MG63 (cell line): ENCODE data around the gene MED29. TPM values are rescaled to one million over a fixed set of nuclear protein-coding genes. Genes with fewer than 3 reads are reported as not detected.
A peak's percentile ranks its signal among the peaks of the same experiment; 100 is the strongest.

Source experiments
- DNase-seq: peaks from one replicate; pipeline ENCODE4 v3.0.0-alpha.2; 2020
- H3K27me3 ChIP-seq: fragments of 250-450 bp; sonication (Bioruptor Pico); 2 replicates; pipeline ENCODE4 v1.5.1; 2020; ENCODE audit warnings: mild to moderate bottlenecking, moderate library complexity
- H3K36me3 ChIP-seq: fragments of 250-450 bp; sonication (Bioruptor Pico); 2 replicates; pipeline ENCODE4 v1.5.1; 2020; ENCODE audit warnings: mild to moderate bottlenecking, moderate library complexity
- H3K4me3 ChIP-seq: fragments of 250-450 bp; sonication (Bioruptor Pico); 2 replicates; pipeline ENCODE4 v1.5.1; 2020; ENCODE audit warnings: mild to moderate bottlenecking, moderate library complexity
- H3K9me3 ChIP-seq: fragments of 250-450 bp; sonication (Bioruptor Pico); 2 replicates; pipeline ENCODE4 v1.5.1; 2020; ENCODE audit warnings: mild to moderate bottlenecking, moderate library complexity
- total RNA-seq: library from RNA; depleted of rRNA; stranded (reverse); fragments of >200 nt; shearing (Covaris generic); gene quantifications from 2 replicates; pipeline ENCODE4 v1.2.3, GENCODE V29; 2014; ENCODE audit warnings: low replicate concordance; rRNA removed

MED29 gene, protein sequence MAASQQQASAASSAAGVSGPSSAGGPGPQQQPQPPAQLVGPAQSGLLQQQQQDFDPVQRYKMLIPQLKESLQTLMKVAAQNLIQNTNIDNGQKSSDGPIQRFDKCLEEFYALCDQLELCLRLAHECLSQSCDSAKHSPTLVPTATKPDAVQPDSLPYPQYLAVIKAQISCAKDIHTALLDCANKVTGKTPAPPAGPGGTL
- total RNA-seq: 18.1 and 26.5 TPM in 2 replicates

DNA sequence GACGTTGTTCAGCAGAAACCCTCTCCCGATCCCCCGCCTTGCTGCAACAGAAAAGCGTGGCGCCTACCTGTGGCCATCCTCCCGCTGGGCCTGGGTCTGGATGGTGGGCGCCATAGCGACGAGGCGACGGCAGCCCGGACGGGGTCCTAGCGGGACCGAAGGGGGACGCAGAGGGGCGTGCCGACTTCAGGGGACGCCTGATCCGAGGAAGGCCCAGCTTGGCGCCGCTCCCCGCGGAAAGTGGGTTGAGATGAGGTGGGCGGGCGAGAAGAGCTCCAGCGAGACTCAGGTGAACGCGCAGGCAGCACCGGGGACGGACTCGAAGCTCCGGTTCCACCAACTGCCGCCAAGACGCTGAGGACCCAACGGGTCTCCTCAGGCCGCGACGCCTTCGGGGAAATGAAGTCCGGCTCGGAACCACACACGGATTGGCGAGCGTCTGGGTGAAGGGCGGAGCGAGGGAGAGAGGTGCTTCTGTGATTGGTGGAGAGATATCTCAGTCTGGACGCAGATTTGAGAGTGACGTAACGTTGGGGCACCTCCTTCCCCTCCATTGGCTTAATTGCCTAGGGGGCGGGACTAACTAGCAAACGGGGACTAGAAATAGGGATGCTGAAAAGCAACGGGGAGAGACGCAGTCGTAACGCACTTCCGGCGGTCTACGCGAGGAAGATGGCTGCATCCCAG, at the start of gene MED29, which contains the start of gene PAF1:
MED29 (plus strand) TSS at position 628 of the 687 bp plus-strand sequence; CDS start at position 673, 45 bp downstream.
PAF1 (minus strand) TSS at position 356 of the 687 bp plus-strand sequence; CDS start at position 114, 242 bp downstream.
- H3K9me3 ChIP-seq: no peaks in the 10 kb centered on the region
- peak within 1 kb of the TSS; percentile 98 for H3K4me3 ChIP-seq
- no peaks in the 10 kb centered on the region for H3K27me3 ChIP-seq
- peak; percentile 98 for DNase-seq
- peaks cover 52% of the 10 kb centered on the region for H3K36me3 ChIP-seq

DNA sequence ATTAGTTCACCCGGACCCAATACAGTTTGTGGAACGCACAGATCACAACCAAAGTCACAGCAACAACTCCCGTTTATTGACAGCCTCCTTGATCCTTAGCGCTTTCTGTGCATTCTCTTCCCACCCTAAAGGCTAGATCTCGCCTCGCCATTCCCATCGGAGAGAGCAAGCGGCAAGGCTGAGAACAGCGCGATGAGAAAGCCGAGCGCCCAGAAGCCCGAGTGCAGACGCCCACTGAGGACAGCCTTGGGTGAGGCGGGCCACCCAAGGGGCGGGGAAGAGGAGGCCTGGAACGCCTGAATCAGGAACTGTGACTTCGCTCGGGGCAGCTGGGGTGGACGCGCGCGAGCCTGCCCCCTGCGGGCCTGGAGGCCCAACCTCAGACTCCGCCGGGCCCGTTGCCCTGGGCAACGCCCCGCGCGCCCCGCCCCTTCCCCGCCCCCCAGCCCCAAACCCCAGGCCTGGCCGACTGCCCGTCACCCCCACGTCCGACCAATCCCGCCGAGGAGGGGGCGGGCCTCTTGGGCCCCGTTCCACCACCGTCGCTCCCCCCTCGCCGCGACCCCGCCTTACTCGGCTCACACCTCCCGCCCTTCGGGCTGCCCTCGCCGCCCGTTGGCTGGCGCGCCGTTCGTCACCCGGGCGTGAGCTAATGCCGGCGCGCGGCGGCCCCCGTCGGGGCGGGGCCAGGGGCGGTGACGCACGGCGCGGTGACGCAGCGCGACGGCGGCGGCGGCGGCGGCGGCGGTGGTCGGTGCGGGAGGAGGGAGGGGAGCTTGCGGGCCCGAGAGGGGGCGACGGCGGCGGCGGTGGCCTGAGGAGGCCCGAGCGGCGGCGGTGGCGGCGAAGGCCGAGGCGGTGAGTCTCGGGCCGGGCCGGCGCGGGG, 49.2 kb upstream of the MED29 start, which contains the start of gene SAMD4B:
SAMD4B (plus strand) TSS at position 703 of the 886 bp plus-strand sequence. CDS start 14,473 bp downstream, outside the sequence.
- peak within 1 kb of the TSS; percentile 92 for H3K4me3 ChIP-seq

DNA sequence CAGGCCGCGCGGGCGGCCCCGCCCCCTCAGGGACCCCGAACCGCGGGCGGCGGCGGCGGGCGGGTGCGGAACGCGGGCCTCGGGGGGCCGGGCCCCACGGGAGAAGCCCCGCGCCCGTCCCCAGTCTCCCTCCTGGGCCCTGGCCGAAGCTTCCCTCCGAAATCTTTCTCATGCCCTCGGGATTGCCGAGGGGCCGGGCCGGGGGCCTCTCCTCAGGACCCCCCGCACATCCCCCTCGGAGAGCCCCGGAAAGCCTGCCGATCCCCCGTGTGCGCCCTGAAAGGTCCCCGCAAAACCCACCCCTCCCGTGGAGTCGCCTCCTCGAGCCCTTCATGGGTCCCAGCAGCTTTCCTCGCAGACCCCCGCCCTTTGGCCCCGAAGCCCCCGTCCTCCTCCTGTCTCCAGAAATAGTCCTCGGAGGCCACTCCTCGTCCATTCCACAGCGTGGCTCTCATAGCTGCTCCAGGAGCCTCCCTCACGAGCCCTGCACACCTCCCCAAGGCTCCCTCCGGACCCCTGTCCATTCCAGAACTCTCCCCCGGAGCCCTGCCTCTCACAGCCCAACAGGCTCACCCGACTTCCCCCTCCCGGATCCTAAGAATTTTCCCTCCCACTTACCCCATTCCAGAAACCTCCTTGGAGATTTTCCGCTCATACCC, 48.4 kb upstream of the MED29 start:
- DNase-seq: no peak
- Histone ChIP-seq H3K27me3 (no peaks in the 10 kb centered on the region), H3K36me3 (peaks cover 37% of the 10 kb centered on the region), H3K9me3 (no peaks in the 10 kb centered on the region), H3K4me3 (peak overlapping the region; percentile 92)

More for the DNA sequence above, 49.2 kb upstream of the MED29 start, which contains the start of gene SAMD4B:
- DNase-seq: peak; percentile 99
- H3K9me3 ChIP-seq: no peaks in the 10 kb centered on the region
- peaks cover 29% of the 10 kb centered on the region for H3K36me3 ChIP-seq
- H3K27me3 ChIP-seq: no peaks in the 10 kb centered on the region

DNA sequence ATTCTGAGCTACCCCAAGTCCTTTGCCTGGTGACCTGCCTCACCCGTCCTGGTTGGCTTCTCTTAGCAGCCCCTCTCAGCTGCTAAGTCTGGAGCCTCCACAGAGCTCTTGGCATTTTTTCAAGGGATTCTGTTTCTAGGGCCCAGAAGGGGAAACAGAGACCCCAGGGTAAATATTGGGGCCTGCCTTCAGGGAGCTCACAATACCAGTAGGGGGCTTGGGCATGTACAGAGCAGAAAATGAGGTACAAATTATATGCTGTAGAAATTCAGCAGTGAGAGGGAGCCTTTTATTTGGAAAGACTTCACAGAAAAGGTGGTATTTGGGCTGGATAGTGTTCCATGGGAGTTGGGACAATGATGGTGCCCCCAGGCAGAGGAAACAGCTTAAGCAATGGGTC, 45.2 kb upstream of the MED29 start:
- H3K36me3 ChIP-seq: peaks cover 66% of the 10 kb centered on the region
- no peak for DNase-seq
- H3K27me3 ChIP-seq: no peaks in the 10 kb centered on the region
- no peaks in the 10 kb centered on the region for H3K9me3 ChIP-seq
- H3K4me3 ChIP-seq: no peak overlapping the region

DNA sequence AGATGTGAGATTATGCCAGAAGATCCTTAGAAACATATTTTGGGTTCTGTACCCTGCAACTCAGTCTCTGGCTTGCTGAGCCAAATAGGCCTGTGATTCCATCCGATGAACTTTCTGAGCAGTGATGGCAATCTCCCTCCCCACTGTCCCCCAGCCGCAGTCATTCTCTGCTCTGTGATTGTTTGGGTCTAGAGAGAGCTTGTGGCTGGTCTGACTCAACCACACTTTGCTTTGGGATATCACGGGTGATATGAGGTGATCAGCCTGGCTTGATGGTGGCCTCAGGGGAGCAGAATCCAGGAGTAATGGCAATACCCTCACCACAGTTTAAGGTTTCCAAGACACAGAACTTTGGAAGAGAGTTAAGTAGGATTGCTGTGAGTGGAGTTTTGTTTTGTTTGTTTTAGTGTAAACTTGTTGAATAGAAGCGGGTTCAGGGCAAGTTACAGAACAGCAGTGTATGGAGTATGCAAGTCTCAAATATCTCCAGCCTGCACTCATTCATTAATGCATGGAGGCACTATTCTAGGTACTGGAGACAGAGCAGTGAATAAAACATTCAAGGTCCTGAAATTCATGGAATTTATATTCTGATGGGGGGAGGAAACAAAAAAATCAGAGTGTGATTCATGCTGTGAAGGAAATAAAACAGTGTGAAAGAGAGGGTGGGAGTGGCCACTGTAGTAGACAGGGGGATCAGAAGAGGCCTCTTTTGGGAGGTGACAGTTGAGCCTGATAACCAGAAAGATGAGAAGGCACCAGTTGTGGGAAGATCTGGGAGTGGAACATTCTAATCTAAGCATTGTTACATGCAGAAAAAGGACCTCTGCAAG, 43.6 kb upstream of the MED29 start:
- H3K36me3 ChIP-seq: peaks cover 82% of the 10 kb centered on the region
- no peak for DNase-seq

DNA sequence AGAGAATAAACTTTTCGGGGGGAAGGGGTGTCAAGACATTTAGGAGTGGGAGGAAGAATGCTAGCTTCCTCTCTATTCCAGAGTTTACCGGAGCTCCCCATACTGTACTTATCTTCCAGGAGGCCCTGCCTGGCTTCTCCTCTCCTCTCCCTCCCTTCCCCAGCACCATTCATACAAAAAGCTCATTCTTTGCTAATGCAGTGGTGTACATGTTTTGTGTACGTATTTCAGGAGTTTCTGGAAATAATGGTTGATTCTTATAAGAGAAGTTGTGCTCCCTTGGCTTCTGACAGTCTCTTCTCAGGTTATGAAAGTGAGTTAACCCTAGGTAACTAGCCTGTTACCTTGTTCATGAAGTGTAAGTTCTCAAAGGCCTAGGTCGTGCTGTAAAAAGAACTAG, 41.9 kb upstream of the MED29 start:
- Histone ChIP-seq H3K36me3 (peaks cover 88% of the 10 kb centered on the region), H3K4me3 (no peak overlapping the region), H3K27me3 (no peaks in the 10 kb centered on the region), H3K9me3 (no peaks in the 10 kb centered on the region)
- no peak for DNase-seq

More for the DNA sequence above, 43.6 kb upstream of the MED29 start:
- H3K4me3 ChIP-seq: no peak overlapping the region
- no peaks in the 10 kb centered on the region for H3K27me3 ChIP-seq
- no peaks in the 10 kb centered on the region for H3K9me3 ChIP-seq

DNA sequence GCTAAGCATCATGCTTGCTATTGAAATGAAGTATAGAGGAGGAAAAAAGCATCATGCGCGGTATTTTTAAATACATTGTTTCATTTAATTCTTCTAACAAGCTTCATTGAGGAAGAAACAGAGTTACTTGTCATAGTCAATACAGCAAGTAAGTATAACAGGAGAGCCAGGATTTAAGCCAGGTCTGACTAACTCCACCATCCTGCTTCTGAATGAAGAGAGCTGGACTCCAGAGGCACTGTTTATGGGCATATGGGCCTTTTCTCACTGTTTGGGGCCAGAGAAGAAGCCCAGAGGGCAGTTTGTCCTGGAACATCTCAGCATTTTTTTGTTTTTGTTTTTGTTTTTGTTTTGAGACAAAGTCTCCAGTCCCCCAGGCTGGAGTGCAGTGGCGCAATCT, 41.0 kb upstream of the MED29 start:
- no peaks in the 10 kb centered on the region for H3K27me3 ChIP-seq
- DNase-seq: no peak
- H3K4me3 ChIP-seq: no peak overlapping the region

DNA sequence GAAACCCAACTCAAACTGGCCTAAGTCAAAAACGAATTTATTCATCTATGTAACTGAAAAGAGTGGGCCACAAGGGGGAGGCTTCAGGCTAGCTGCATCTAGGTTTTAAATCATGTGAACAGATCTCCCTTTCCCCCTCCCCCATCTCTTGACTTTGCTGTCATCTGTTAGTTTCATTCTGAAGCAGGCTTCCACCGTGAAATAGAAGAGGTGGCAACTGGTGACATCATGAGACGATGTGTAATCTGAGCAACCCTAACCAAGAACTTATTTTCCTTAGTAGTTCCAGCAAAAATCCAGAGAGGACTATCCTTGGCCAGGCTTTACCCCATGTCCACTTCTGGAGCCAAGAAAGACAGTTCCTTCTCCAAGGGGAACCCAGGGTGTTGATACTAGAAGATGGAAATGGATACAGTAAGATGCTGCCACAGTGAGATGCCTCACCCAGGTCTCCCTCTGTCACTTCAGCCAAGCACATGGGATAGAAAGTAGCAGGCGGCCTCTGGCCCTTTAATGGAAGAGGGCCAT, 39.6 kb upstream of the MED29 start:
- Histone ChIP-seq H3K36me3 (peaks cover 91% of the 10 kb centered on the region), H3K27me3 (no peaks in the 10 kb centered on the region), H3K9me3 (no peaks in the 10 kb centered on the region), H3K4me3 (no peak overlapping the region)
- DNase-seq: no peak

More for the DNA sequence above, 41.0 kb upstream of the MED29 start:
- Histone ChIP-seq H3K36me3 (peaks cover 90% of the 10 kb centered on the region), H3K9me3 (no peaks in the 10 kb centered on the region)

DNA sequence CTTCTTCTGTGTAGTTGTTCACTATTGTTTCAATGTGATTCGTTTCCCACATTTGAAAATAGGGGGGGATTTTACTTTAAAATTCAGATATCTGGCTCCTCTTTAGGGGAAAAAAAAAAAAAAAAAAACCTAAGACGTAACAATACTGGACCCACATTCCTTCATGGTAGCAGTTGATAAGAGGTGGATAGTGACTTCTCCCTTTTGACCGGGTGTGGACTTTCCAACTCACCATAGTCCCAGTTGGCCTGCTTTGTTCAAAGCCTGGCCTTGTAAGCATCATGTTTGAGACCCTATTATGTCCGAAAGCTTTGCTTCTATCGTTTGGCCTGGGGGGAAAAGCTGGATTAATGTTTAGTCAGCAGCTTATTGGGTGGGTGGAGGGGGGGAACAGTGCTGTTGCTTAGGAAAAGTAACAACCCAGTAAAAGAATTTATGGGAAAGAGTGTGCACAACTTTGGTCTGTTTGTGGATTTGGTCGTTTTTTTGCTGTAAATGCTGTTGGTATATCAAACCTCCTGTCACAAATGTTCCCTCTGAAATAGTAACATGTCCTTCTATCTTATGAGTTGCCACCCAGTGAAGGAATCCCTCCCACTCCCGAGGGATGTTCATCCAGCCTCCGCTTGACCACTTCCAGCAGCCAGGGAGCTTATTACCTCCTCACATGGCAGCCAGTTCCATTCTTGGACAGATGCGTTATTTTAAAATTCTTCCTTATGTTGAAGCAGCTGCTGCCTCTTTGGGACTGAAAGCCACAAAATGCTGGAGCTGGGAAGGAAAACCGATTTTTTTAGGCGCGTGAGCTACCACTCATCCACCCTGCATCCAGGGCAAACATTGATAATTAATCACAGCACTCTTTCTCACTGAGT, 38.6 kb upstream of the MED29 start:
- no peaks in the 10 kb centered on the region for H3K9me3 ChIP-seq
- peaks cover 92% of the 10 kb centered on the region for H3K36me3 ChIP-seq
- H3K27me3 ChIP-seq: no peaks in the 10 kb centered on the region
- DNase-seq: no peak
- H3K4me3 ChIP-seq: no peak overlapping the region

DNA sequence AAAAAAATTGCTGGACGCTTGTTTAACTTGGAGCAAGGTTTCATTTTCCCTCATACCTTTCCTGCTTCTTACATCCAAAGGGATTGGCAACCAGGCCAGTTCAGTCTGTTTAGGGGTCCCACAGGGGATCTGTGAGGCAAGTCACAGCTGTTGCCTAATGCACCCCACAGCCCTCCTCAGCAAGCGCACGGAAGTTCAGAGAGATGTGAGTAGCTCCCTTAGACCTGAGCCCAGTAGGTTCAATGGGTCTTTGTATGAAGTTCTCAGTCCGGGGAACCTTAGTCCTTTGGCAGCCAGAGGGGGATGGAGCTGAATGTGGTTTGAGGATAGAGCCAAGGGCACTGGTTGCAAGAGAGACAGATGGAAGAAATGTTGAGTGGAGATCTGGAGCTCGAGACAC, 35.9 kb upstream of the MED29 start:
- peaks cover 92% of the 10 kb centered on the region for H3K36me3 ChIP-seq
- no peak for DNase-seq

DNA sequence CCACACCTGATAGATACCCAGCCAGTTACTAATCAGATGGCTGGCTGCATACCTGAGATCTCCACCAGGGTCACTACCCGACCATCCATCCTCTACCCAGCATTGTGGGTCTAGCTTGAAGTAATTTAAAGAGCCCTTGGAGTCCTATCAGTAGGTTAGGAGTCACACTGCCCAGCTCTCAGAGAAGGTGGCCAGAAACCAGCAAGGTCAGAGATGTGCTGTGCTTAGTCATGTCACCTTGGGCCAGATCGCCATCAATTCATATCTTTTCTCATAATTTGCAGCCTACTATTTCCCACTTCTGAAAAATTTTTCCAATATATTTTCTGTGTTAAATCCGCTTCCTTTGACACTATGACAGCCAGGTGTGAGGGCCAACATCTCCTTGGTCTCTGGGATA, 35.1 kb upstream of the MED29 start:
- DNase-seq: no peak
- H3K36me3 ChIP-seq: peaks cover 92% of the 10 kb centered on the region

More for the DNA sequence above, 35.9 kb upstream of the MED29 start:
- Histone ChIP-seq H3K27me3 (no peaks in the 10 kb centered on the region), H3K9me3 (no peaks in the 10 kb centered on the region), H3K4me3 (no peak overlapping the region)

DNA sequence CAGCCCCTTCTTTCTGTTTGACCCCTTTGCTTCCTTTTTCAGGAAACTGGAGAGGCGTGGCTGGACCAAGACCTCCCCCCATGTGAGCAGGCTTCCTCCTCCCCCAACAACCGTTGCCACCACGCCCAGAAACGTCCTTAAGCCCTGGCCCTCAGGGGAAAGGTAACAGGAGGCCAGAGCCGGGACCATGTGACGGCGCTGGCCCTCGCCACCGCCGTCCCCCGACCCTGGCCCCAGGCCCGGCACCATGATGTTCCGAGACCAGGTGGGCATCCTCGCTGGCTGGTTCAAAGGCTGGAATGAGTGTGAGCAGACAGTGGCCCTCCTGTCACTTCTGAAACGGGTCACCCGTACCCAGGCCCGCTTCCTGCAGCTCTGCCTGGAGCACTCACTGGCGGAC, 34.5 kb upstream of the MED29 start:
- no peak for DNase-seq
- H3K4me3 ChIP-seq: no peak overlapping the region
- H3K27me3 ChIP-seq: no peaks in the 10 kb centered on the region
- H3K36me3 ChIP-seq: peaks cover 92% of the 10 kb centered on the region
- H3K9me3 ChIP-seq: no peaks in the 10 kb centered on the region

More for the DNA sequence above, 35.1 kb upstream of the MED29 start:
- H3K27me3 ChIP-seq: no peaks in the 10 kb centered on the region
- H3K4me3 ChIP-seq: no peak overlapping the region
- H3K9me3 ChIP-seq: no peaks in the 10 kb centered on the region

DNA sequence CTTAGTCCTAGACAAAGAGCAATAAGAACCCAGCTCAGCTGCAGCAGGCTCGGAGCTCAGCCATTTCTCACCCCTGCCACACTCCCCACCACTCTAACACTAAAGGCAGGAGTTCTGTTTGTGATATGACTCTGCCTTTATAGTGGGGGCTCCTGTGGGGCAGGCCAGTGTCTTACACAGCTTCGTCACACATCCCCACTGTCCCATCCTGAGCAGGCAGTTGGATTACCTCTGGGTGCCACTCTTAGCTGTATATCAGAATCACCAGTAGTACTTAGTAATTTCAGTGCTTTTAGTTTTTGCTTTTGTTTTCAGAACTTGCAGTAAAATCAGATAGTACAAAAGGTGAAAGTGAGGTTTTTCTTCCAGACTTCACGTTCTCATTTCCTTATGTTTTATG, 32.2 kb upstream of the MED29 start:
- no peak overlapping the region for H3K4me3 ChIP-seq
- H3K9me3 ChIP-seq: no peaks in the 10 kb centered on the region
- DNase-seq: no peak
- no peaks in the 10 kb centered on the region for H3K27me3 ChIP-seq
- H3K36me3 ChIP-seq: peaks cover 95% of the 10 kb centered on the region

DNA sequence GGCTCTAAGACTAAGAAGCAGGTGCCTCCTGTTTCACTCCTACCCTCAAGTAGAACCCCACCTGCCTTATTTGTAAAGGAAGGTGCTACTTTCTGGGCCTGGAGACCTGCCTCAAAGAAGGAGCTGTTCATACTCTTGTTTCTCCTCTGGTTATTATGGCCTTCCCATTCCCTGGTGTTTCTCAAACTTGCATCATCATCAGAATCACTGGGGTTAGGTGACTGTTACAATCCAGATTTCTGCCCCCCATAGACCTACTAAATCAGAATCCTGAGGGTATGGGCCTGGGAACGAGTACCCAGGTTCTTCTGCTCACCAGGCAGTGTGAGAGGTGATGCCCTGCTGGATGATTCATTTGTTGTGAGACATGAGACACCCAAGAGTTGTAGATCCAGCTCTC, 30.6 kb upstream of the MED29 start:
- Histone ChIP-seq H3K27me3 (no peaks in the 10 kb centered on the region), H3K9me3 (no peaks in the 10 kb centered on the region), H3K36me3 (peaks cover 89% of the 10 kb centered on the region), H3K4me3 (no peak overlapping the region)
- DNase-seq: no peak
